ENCODE measurements around the gene MMP25. TPM values are rescaled to one million over a fixed set of nuclear protein-coding genes. Genes with fewer than 3 reads are reported as not detected.

MMP25 gene
- total RNA-seq, 1 experiment from 2014 or later = 0.67 TPM

- no TSS peak for BruUV-seq (replicated peaks)
- TF ChIP-seq TCF7L2 (IDR thresholded peaks at IDR 0.05; ENCODE audit: low read depth, low read length) = no peak
- no peak for TF ChIP-seq POLR2AphosphoS5 (IDR thresholded peaks at IDR 0.05; ENCODE audit: low read depth, low read length)
- no peak for TF ChIP-seq CTCF (IDR thresholded peaks at IDR 0.05)
- TF ChIP-seq REST (IDR thresholded peaks at IDR 0.05; ENCODE audit: insufficient read depth in 1 of 2, low read depth in 2 of 2, low read length in 1 of 2) = no peak
- TF ChIP-seq SIN3A (IDR thresholded peaks at IDR 0.05; ENCODE audit: borderline replicate concordance, insufficient read depth, low read depth, low read length) = no peak
- Histone ChIP-seq H3K9me3 (ENCODE audit: control insufficient read depth, insufficient read depth, low read depth, low read length) (no peaks in the 10 kb centered on the region), H3K27ac (ENCODE audit: low read length) (no peak overlapping the region), H3K4me3 (ENCODE audit: low read depth in 2 of 2, low read length in 2 of 2) (no peak overlapping the region), H3K27me3 (ENCODE audit: control insufficient read depth, insufficient read depth, low read length) (no peaks in the 10 kb centered on the region; the same call in 1 of the 2 replicates), H3K4me1 (ENCODE audit: control insufficient read depth, insufficient read depth, low read length) (no peaks in the 10 kb centered on the region), H3K36me3 (ENCODE audit: control insufficient read depth, insufficient read depth, low read length) (peaks cover 3% of the 10 kb centered on the region; the same call in 1 of the 2 replicates)
- DNase-seq (ENCODE audit: low read depth, low spot score) = no peak
- in situ Hi-C loops (cut with HindIII; ENCODE audit: low pct_unique_long_range_greater_than_20kb, low sequenced_read_pairs) = no loop called here
- peak; percentile 47; the same call in 1 of the 2 replicates for ATAC-seq
- ChIA-PET CTCF (no interaction called here), POLR2A (no interaction called here)
- intact Hi-C loops (cut with micrococcal nuclease; ENCODE audit: unreplicated experiment) = no loop called here
Measured at GRCh38 chr16:3038256-3038655, 8.1 kb upstream of the MMP25 start.

GRCh38 chr16:3038896-3039295 lies 7.5 kb upstream of the MMP25 start:
- BruUV-seq (replicated peaks) = no TSS peak
- CTCF ChIA-PET = interaction anchor here (1.1 kb wide), 1 partner anchor 8 kb away, joined by 5 read pairs; no protein-coding TSS in a partner anchor
- H3K36me3 ChIP-seq (ENCODE audit: control insufficient read depth, insufficient read depth, low read length) = peaks cover 3% of the 10 kb centered on the region; the same call in 1 of the 2 replicates
- H3K27me3 ChIP-seq (ENCODE audit: control insufficient read depth, insufficient read depth, low read length) = no peaks in the 10 kb centered on the region; the same call in 1 of the 2 replicates
- DNase-seq (ENCODE audit: low read depth, low spot score) (no peak), ATAC-seq (peak; percentile 22; the same call in 1 of the 2 replicates)
- in situ Hi-C loops (cut with HindIII; ENCODE audit: low pct_unique_long_range_greater_than_20kb, low sequenced_read_pairs) (no loop called here), intact Hi-C loops (cut with micrococcal nuclease; ENCODE audit: unreplicated experiment) (no loop called here)
- H3K4me3 ChIP-seq (ENCODE audit: low read depth in 2 of 2, low read length in 2 of 2) = no peak overlapping the region
- H3K9me3 ChIP-seq (ENCODE audit: control insufficient read depth, insufficient read depth, low read depth, low read length) = no peaks in the 10 kb centered on the region
- no peak overlapping the region for H3K27ac ChIP-seq (ENCODE audit: low read length)
- no peaks in the 10 kb centered on the region for H3K4me1 ChIP-seq (ENCODE audit: control insufficient read depth, insufficient read depth, low read length)
- TF ChIP-seq CTCF (IDR thresholded peaks at IDR 0.05) (no peak), POLR2AphosphoS5 (IDR thresholded peaks at IDR 0.05; ENCODE audit: low read depth, low read length) (no peak), TCF7L2 (IDR thresholded peaks at IDR 0.05; ENCODE audit: low read depth, low read length) (no peak), SIN3A (IDR thresholded peaks at IDR 0.05; ENCODE audit: borderline replicate concordance, insufficient read depth, low read depth, low read length) (no peak), REST (IDR thresholded peaks at IDR 0.05; ENCODE audit: insufficient read depth in 1 of 2, low read depth in 2 of 2, low read length in 1 of 2) (no peak)
- POLR2A ChIA-PET = no interaction called here

All from Panc1 (cell line).